Measurements from ENCODE around the gene RAB30. TPM values are rescaled to one million over a fixed set of nuclear protein-coding genes. Genes with fewer than 3 reads are reported as not detected.

The RAB30 gene
- total RNA-seq, 2 experiments from 2014 or later = 8.8 to 13.3 TPM

GRCh38 chr11:83007477-83007876 lies 64.2 kb downstream of the RAB30 start:
- ATAC-seq (no peak), DNase-seq (no peak)
- Mint-ChIP-seq H3K4me1 (ENCODE audit: low read depth) (peaks cover 42% of the 10 kb centered on the region), H3K9me3 (ENCODE audit: insufficient read depth) (no peaks in the 10 kb centered on the region), H3K36me3 (ENCODE audit: low read depth) (peaks cover 3% of the 10 kb centered on the region), H3K4me3 (no peak overlapping the region), H3K27me3 (ENCODE audit: low read depth) (no peaks in the 10 kb centered on the region), H3K27ac (no peak overlapping the region)
- POLR2A ChIA-PET = interaction anchor here (1.0 to 1.6 kb wide), 2 partner anchors 8 to 45 kb away, joined by 3 read pairs; no protein-coding TSS in a partner anchor
- CTCF ChIA-PET = interaction anchor here (0.8 to 1.8 kb wide), 7 partner anchors 10 to 140 kb away, joined by 3 to 10 read pairs (median 3); no protein-coding TSS in a partner anchor

DNA sequence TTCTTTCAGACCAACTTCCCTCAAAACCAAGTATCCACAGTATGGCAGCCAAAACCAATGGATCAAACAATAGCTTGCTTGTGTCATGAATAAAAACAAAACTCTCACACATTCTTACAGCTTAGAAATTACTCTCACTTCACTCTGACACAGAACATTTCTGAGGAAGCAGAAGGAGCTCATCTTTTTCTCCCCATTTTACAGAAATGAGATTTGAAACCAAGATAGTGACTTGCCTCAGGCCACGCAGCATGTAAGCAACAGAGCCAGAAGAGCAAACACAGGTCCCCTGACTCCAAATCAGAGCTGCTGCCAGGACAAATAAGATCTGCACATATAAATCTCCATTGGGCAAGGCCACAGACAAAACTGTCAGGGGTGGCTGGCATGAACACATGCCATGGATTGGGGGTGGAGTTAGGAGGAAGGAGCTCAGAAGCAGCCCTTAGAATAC lies 64.8 kb downstream of the RAB30 start:
- Mint-ChIP-seq H3K36me3 (ENCODE audit: low read depth) (peaks cover 3% of the 10 kb centered on the region), H3K4me1 (ENCODE audit: low read depth) (peaks cover 43% of the 10 kb centered on the region), H3K4me3 (no peak overlapping the region), H3K27me3 (ENCODE audit: low read depth) (no peaks in the 10 kb centered on the region), H3K27ac (peak overlapping the region; percentile 39), H3K9me3 (ENCODE audit: insufficient read depth) (no peaks in the 10 kb centered on the region)
- DNase-seq = no peak
- CTCF ChIA-PET = interaction anchor here (0.8 to 1.8 kb wide), 8 partner anchors 9 to 243 kb away, joined by 3 to 10 read pairs (median 3); no protein-coding TSS in a partner anchor
- POLR2A ChIA-PET = interaction anchor here (0.7 to 1.6 kb wide), 3 partner anchors 8 to 45 kb away, joined by 3 read pairs; no protein-coding TSS in a partner anchor
- no peak for ATAC-seq

- Mint-ChIP-seq H3K36me3 (ENCODE audit: low read depth) (peaks cover 3% of the 10 kb centered on the region), H3K4me3 (no peak overlapping the region), H3K9me3 (ENCODE audit: insufficient read depth) (no peaks in the 10 kb centered on the region), H3K27ac (no peak overlapping the region), H3K27me3 (ENCODE audit: low read depth) (no peaks in the 10 kb centered on the region), H3K4me1 (ENCODE audit: low read depth) (peaks cover 54% of the 10 kb centered on the region)
- CTCF ChIA-PET = interaction anchor here (1.3 kb wide), 1 partner anchor 20 kb away, joined by 5 read pairs; no protein-coding TSS in a partner anchor
- POLR2A ChIA-PET = no interaction called here
- ATAC-seq (no peak), DNase-seq (no peak)
Observed at GRCh38 chr11:83004746-83005556, 66.7 kb downstream of the RAB30 start.

- H3K4me3 Mint-ChIP-seq = no peak overlapping the region
- ATAC-seq = no peak
- DNase-seq = no peak
- ChIA-PET CTCF (interaction anchor here (0.9 kb wide), 1 partner anchor 40 kb away, joined by 3 read pairs; no protein-coding TSS in a partner anchor), POLR2A (interaction anchor here (1.2 kb wide), 1 partner anchor 101 kb away, joined by 3 read pairs; the partner anchor contains the start of gene DDIAS)
- peaks cover 3% of the 10 kb centered on the region for H3K36me3 Mint-ChIP-seq (ENCODE audit: low read depth)
- peaks cover 57% of the 10 kb centered on the region for H3K4me1 Mint-ChIP-seq (ENCODE audit: low read depth)
- H3K27me3 Mint-ChIP-seq (ENCODE audit: low read depth) = no peaks in the 10 kb centered on the region
- H3K9me3 Mint-ChIP-seq (ENCODE audit: insufficient read depth) = no peaks in the 10 kb centered on the region
- peak overlapping the region; percentile 31 for H3K27ac Mint-ChIP-seq
Observed at GRCh38 chr11:83002522-83002921, 69.2 kb downstream of the RAB30 start.

DNA sequence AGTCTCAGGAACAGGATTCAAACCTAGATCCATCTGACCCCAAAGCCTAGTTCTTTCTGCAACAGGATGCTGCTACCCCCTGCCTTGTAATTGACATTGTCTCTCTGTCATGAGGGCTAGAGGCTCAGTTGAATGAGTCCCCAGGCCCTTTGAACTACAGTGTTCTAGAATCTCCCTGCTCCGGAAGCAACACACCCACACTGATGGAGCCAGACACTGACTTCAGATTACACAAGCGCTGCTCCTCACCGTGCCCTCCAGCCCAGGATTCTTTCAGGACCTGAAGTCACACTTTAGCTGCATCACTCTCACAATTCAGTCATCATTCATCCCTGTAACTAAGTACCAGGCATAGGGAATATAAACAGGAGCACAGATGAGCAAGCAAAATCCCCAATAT lies 69.6 kb downstream of the RAB30 start:
- H3K27ac Mint-ChIP-seq = peak overlapping the region; percentile 31
- H3K4me3 Mint-ChIP-seq = no peak overlapping the region
- DNase-seq (peak; percentile 37), ATAC-seq (peak; percentile 69)
- H3K36me3 Mint-ChIP-seq (ENCODE audit: low read depth) = peaks cover 3% of the 10 kb centered on the region
- H3K4me1 Mint-ChIP-seq (ENCODE audit: low read depth) = peaks cover 52% of the 10 kb centered on the region
- ChIA-PET POLR2A (interaction anchor here (1.2 kb wide), 2 partner anchors 100 to 155 kb away, joined by 3 to 4 read pairs; partner anchors contain the start of genes DDIAS and PCF11), CTCF (interaction anchor here (0.9 kb wide), 1 partner anchor 39 kb away, joined by 3 read pairs; no protein-coding TSS in a partner anchor)
- no peaks in the 10 kb centered on the region for H3K27me3 Mint-ChIP-seq (ENCODE audit: low read depth)
- H3K9me3 Mint-ChIP-seq (ENCODE audit: insufficient read depth) = no peaks in the 10 kb centered on the region

DNA sequence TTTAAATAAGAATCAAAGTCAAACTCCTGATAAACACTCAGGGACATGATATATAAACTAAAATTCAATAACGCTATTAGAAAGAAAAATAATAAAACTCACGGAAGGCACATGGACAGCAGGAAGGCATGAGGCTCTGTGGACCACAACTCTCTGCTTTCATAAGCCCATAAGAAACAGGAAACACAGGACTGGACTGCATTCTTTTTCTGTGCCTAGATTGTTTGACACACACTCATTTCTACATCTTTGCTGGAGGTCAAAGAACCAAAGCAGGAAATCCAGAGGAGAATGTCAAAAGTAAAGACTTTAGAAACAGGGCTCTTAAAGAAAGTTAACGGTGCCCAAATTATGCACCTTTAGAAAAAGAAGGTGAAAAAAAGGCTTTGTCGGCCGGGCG lies 71.3 kb downstream of the RAB30 start:
- H3K4me1 Mint-ChIP-seq (ENCODE audit: low read depth) = peaks cover 48% of the 10 kb centered on the region
- POLR2A ChIA-PET = no interaction called here

DNA sequence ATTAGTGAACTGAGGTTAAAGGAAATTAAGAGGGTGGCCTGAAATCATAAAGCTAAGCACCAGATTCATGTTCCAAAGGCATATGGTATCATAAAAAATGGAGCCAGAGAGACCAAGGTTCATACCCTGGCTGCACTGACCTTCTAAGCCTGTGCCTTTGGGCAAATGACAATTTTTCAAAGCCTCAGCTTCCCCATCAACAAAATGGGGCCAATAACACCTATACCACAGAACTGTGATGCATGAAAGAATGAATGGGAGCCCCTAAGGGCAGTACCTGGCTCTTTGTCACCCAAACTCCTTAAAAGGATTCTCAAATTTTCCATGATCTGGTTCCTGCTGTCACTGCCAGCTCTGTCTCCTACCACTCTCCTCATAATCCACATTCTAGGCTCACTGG lies 72.5 kb downstream of the RAB30 start:
- Mint-ChIP-seq H3K9me3 (ENCODE audit: insufficient read depth) (no peaks in the 10 kb centered on the region), H3K4me1 (ENCODE audit: low read depth) (peaks cover 43% of the 10 kb centered on the region), H3K4me3 (no peak overlapping the region), H3K36me3 (ENCODE audit: low read depth) (peaks cover 3% of the 10 kb centered on the region), H3K27me3 (ENCODE audit: low read depth) (no peaks in the 10 kb centered on the region), H3K27ac (no peak overlapping the region)
- ChIA-PET POLR2A (interaction anchor here (1.1 kb wide), 1 partner anchor 8 kb away, joined by 3 read pairs; no protein-coding TSS in a partner anchor), CTCF (interaction anchor here (0.8 to 1.5 kb wide), 3 partner anchors 94 to 176 kb away, joined by 3 to 5 read pairs (median 3); no protein-coding TSS in a partner anchor)
- no peak for DNase-seq
- no peak for ATAC-seq

More for the DNA sequence above, 71.3 kb downstream of the RAB30 start:
- Mint-ChIP-seq H3K9me3 (ENCODE audit: insufficient read depth) (no peaks in the 10 kb centered on the region), H3K4me3 (no peak overlapping the region), H3K36me3 (ENCODE audit: low read depth) (no peaks in the 10 kb centered on the region), H3K27me3 (ENCODE audit: low read depth) (no peaks in the 10 kb centered on the region), H3K27ac (no peak overlapping the region)
- CTCF ChIA-PET = no interaction called here
- ATAC-seq (no peak), DNase-seq (no peak)

DNA sequence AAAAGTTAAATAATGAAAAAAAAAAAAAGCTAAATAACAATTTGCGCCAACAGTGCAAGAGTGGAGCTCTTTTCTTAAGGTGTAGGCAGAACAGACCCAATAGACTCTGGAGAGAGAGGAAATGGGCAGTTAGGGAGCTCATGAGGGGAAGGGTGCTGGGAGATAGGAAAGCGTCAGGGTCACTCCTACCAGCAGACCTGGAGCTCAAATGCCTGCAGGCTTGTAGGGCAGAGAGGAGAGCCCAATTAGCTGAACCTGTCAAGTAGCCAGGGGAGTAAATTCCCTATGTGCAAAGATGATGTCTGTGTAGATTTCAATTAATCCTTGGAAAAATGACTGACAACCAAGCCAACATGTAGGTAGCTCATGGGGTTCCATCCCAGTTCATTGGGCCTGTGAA lies 73.0 kb downstream of the RAB30 start:
- POLR2A ChIA-PET = interaction anchor here (1.1 kb wide), 1 partner anchor 9 kb away, joined by 3 read pairs; no protein-coding TSS in a partner anchor
- CTCF ChIA-PET = interaction anchor here (0.8 to 1.5 kb wide), 3 partner anchors 94 to 175 kb away, joined by 3 to 5 read pairs (median 3); no protein-coding TSS in a partner anchor

GRCh38 chr11:82996966-82997606 lies 74.6 kb downstream of the RAB30 start:
- CTCF ChIA-PET = interaction anchor here (0.7 kb wide), 2 partner anchors 10 to 67 kb away, joined by 3 to 5 read pairs; no protein-coding TSS in a partner anchor
- DNase-seq (no peak), ATAC-seq (no peak)
- Mint-ChIP-seq H3K36me3 (ENCODE audit: low read depth) (peaks cover 7% of the 10 kb centered on the region), H3K4me1 (ENCODE audit: low read depth) (peaks cover 42% of the 10 kb centered on the region), H3K27ac (no peak overlapping the region), H3K27me3 (ENCODE audit: low read depth) (no peaks in the 10 kb centered on the region), H3K9me3 (ENCODE audit: insufficient read depth) (no peaks in the 10 kb centered on the region), H3K4me3 (no peak overlapping the region)
- POLR2A ChIA-PET = interaction anchor here (1.2 kb wide), 1 partner anchor 160 kb away, joined by 4 read pairs; the partner anchor contains the start of gene PCF11

More for the DNA sequence above, 73.0 kb downstream of the RAB30 start:
- no peak overlapping the region for H3K27ac Mint-ChIP-seq
- peaks cover 45% of the 10 kb centered on the region for H3K4me1 Mint-ChIP-seq (ENCODE audit: low read depth)
- DNase-seq (no peak), ATAC-seq (no peak)
- peaks cover 4% of the 10 kb centered on the region for H3K36me3 Mint-ChIP-seq (ENCODE audit: low read depth)
- H3K4me3 Mint-ChIP-seq = no peak overlapping the region
- no peaks in the 10 kb centered on the region for H3K27me3 Mint-ChIP-seq (ENCODE audit: low read depth)
- H3K9me3 Mint-ChIP-seq (ENCODE audit: insufficient read depth) = no peaks in the 10 kb centered on the region

DNA sequence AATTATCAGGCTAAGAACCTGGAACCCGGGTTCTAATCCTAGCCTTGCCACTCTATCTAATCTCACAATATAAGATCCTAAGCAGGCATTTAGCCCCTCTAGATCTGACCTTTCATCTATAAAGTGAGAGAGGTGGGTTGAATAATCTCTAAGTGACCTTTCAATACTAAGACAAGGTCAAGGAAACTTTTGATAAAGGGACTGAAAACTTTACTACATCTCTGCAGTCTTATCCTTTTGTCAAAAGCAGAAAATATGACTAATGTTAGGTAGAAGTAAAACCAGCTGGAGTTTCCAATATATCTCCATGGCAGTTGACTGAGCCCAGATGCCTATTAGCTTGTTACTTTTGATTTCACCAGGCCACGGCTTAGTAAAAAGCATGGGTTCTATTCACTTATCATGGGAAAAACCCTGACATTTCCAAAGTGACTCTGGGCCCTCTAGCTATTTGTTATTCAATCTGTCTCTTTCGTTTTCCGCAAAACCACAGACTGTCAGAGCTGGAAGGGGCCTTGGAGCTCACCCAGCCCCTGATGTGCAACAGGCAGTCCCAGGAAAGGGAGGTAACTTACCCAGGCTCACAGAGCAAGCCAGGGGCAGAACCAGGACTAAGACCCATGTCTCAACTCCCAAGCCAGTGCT lies 75.8 kb downstream of the RAB30 start:
- Mint-ChIP-seq H3K27me3 (ENCODE audit: low read depth) (no peaks in the 10 kb centered on the region), H3K4me1 (ENCODE audit: low read depth) (peaks cover 31% of the 10 kb centered on the region), H3K27ac (no peak overlapping the region), H3K9me3 (ENCODE audit: insufficient read depth) (no peaks in the 10 kb centered on the region), H3K4me3 (no peak overlapping the region), H3K36me3 (ENCODE audit: low read depth) (peaks cover 7% of the 10 kb centered on the region)
- CTCF ChIA-PET = interaction anchor here (0.9 to 1.3 kb wide), 5 partner anchors 12 to 279 kb away, joined by 3 to 4 read pairs (median 3); no protein-coding TSS in a partner anchor
- POLR2A ChIA-PET = interaction anchor here (1.2 to 1.6 kb wide), 3 partner anchors 11 to 161 kb away, joined by 3 to 5 read pairs (median 4); partner anchors contain the start of genes PCF11 and RAB30
- ATAC-seq (peak; percentile 40), DNase-seq (no peak)

DNA sequence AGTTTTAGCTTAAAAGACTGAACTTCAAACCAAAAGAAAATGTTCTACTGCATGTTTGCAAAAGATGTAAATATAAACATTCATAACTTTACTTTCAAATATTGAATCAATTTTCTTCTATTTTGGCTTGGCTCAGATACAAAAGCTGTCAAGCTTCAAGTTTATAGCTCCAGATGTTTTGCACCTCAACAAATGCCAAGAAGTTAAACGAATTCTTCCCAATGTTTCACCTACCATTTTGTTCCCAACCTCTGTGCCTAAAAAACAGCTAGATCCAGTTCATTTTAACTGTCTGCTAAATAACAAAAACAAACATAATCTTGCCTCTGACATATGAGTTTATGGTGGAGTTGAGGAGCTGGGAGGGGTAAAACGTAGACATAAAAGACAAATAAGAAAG lies 76.5 kb downstream of the RAB30 start:
- Mint-ChIP-seq H3K27me3 (ENCODE audit: low read depth) (no peaks in the 10 kb centered on the region), H3K4me1 (ENCODE audit: low read depth) (peaks cover 28% of the 10 kb centered on the region), H3K4me3 (no peak overlapping the region), H3K27ac (no peak overlapping the region), H3K36me3 (ENCODE audit: low read depth) (peaks cover 7% of the 10 kb centered on the region), H3K9me3 (ENCODE audit: insufficient read depth) (no peaks in the 10 kb centered on the region)
- CTCF ChIA-PET = interaction anchor here (0.7 to 1.3 kb wide), 6 partner anchors 12 to 278 kb away, joined by 3 to 4 read pairs (median 3); no protein-coding TSS in a partner anchor
- DNase-seq (no peak), ATAC-seq (no peak)
- POLR2A ChIA-PET = interaction anchor here (1.2 to 1.6 kb wide), 3 partner anchors 11 to 162 kb away, joined by 3 to 5 read pairs (median 4); partner anchors contain the start of genes PCF11 and RAB30
